Measurements from ENCODE around the gene SLC2A13.

The SLC2A13 gene

GRCh38 chr12:39824505-39825212 is 281.2 kb downstream of the SLC2A13 start:
- Histone ChIP-seq H2AFZ (ENCODE audit: low read length) (no peak overlapping the region), H3K4me1 (ENCODE audit: insufficient read depth, low read length, poor library complexity, severe bottlenecking) (no peaks in the 10 kb centered on the region), H3K9me3 (ENCODE audit: insufficient read depth, low read depth, low read length) (no peaks in the 10 kb centered on the region), H3K79me2 (ENCODE audit: insufficient read depth, low read length) (no peaks in the 10 kb centered on the region), H3K36me3 (ENCODE audit: insufficient read depth, low read length) (peaks cover 8% of the 10 kb centered on the region; the same call in 1 of the 2 replicates), H3K9ac (ENCODE audit: low read depth, low read length, poor library complexity, severe bottlenecking) (no peak overlapping the region), H3K4me2 (ENCODE audit: low read depth, low read length, poor library complexity, severe bottlenecking) (no peak overlapping the region), H4K20me1 (ENCODE audit: insufficient read depth, low read length, poor library complexity, severe bottlenecking) (no peaks in the 10 kb centered on the region), H3K9me2 (replicated peaks; ENCODE audit: low read depth, low read length) (no peaks in the 10 kb centered on the region), H3K4me3 (ENCODE audit: low read length, poor library complexity, severe bottlenecking) (no peak overlapping the region), H3F3A (ENCODE audit: low read depth) (no peaks in the 10 kb centered on the region), H3K27me3 (ENCODE audit: insufficient read depth, low read length, poor library complexity, severe bottlenecking) (no peaks in the 10 kb centered on the region)
- TF ChIP-seq, protein P1, sequence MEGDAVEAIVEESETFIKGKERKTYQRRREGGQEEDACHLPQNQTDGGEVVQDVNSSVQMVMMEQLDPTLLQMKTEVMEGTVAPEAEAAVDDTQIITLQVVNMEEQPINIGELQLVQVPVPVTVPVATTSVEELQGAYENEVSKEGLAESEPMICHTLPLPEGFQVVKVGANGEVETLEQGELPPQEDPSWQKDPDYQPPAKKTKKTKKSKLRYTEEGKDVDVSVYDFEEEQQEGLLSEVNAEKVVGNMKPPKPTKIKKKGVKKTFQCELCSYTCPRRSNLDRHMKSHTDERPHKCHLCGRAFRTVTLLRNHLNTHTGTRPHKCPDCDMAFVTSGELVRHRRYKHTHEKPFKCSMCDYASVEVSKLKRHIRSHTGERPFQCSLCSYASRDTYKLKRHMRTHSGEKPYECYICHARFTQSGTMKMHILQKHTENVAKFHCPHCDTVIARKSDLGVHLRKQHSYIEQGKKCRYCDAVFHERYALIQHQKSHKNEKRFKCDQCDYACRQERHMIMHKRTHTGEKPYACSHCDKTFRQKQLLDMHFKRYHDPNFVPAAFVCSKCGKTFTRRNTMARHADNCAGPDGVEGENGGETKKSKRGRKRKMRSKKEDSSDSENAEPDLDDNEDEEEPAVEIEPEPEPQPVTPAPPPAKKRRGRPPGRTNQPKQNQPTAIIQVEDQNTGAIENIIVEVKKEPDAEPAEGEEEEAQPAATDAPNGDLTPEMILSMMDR (conservative IDR thresholded peaks at IDR 0.05; ENCODE audit: low read length): no peak
- TF ChIP-seq EZH2phosphoT487 (IDR thresholded peaks at IDR 0.05; ENCODE audit: borderline replicate concordance): no peak

GRCh38 chr12:39816671-39817185 is 289.2 kb downstream of the SLC2A13 start:
- Histone ChIP-seq H4K20me1 (ENCODE audit: insufficient read depth, low read length, poor library complexity, severe bottlenecking) (no peaks in the 10 kb centered on the region), H2AFZ (ENCODE audit: low read length) (no peak overlapping the region), H3K4me3 (ENCODE audit: low read length, poor library complexity, severe bottlenecking) (no peak overlapping the region), H3K27me3 (ENCODE audit: insufficient read depth, low read length, poor library complexity, severe bottlenecking) (no peaks in the 10 kb centered on the region), H3K9me2 (replicated peaks; ENCODE audit: low read depth, low read length) (no peaks in the 10 kb centered on the region), H3K9me3 (ENCODE audit: insufficient read depth, low read depth, low read length) (no peaks in the 10 kb centered on the region), H3K79me2 (ENCODE audit: insufficient read depth, low read length) (no peaks in the 10 kb centered on the region), H3K9ac (ENCODE audit: low read depth, low read length, poor library complexity, severe bottlenecking) (no peak overlapping the region), H3K4me2 (ENCODE audit: low read depth, low read length, poor library complexity, severe bottlenecking) (no peak overlapping the region), H3K36me3 (ENCODE audit: insufficient read depth, low read length) (no peaks in the 10 kb centered on the region), H3K4me1 (ENCODE audit: insufficient read depth, low read length, poor library complexity, severe bottlenecking) (peaks cover 4% of the 10 kb centered on the region), H3F3A (ENCODE audit: low read depth) (no peaks in the 10 kb centered on the region)
- TF ChIP-seq, protein P1 (conservative IDR thresholded peaks at IDR 0.05; ENCODE audit: low read length): no peak
- no peak for TF ChIP-seq EZH2phosphoT487 (IDR thresholded peaks at IDR 0.05; ENCODE audit: borderline replicate concordance)

- TF ChIP-seq, protein P1 (conservative IDR thresholded peaks at IDR 0.05; ENCODE audit: low read length): no peak
- TF ChIP-seq EZH2phosphoT487 (IDR thresholded peaks at IDR 0.05; ENCODE audit: borderline replicate concordance): no peak
- no peaks in the 10 kb centered on the region for H3K9me2 ChIP-seq (replicated peaks; ENCODE audit: low read depth, low read length)
- no peaks in the 10 kb centered on the region for H3K9me3 ChIP-seq (ENCODE audit: insufficient read depth, low read depth, low read length)
- no peaks in the 10 kb centered on the region for H3F3A ChIP-seq (ENCODE audit: low read depth)
- H2AFZ ChIP-seq (ENCODE audit: low read length): no peak overlapping the region
- H3K4me1 ChIP-seq (ENCODE audit: insufficient read depth, low read length, poor library complexity, severe bottlenecking): peaks cover 4% of the 10 kb centered on the region
- no peak overlapping the region for H3K4me2 ChIP-seq (ENCODE audit: low read depth, low read length, poor library complexity, severe bottlenecking)
- no peaks in the 10 kb centered on the region for H3K36me3 ChIP-seq (ENCODE audit: insufficient read depth, low read length)
- H3K4me3 ChIP-seq (ENCODE audit: low read length, poor library complexity, severe bottlenecking): no peak overlapping the region
- no peak overlapping the region for H3K9ac ChIP-seq (ENCODE audit: low read depth, low read length, poor library complexity, severe bottlenecking)
- H3K79me2 ChIP-seq (ENCODE audit: insufficient read depth, low read length): no peaks in the 10 kb centered on the region
- no peaks in the 10 kb centered on the region for H3K27me3 ChIP-seq (ENCODE audit: insufficient read depth, low read length, poor library complexity, severe bottlenecking)
- H4K20me1 ChIP-seq (ENCODE audit: insufficient read depth, low read length, poor library complexity, severe bottlenecking): no peaks in the 10 kb centered on the region
Observed at GRCh38 chr12:39815746-39816145, 290.1 kb downstream of the SLC2A13 start.
